ENCODE data around the gene ELFN1. TPM values are rescaled to one million over a fixed set of nuclear protein-coding genes. Genes with fewer than 3 reads are reported as not detected.

The ELFN1 gene
- total RNA-seq, 1 donor from 2014 or later = 0.65 TPM

- Mint-ChIP-seq H3K27ac (ENCODE audit: unreplicated experiment) (no peak overlapping the region), H3K4me3 (ENCODE audit: unreplicated experiment) (no peak overlapping the region), H3K27me3 (ENCODE audit: low read depth) (peaks cover 19% of the 10 kb centered on the region), H3K36me3 (ENCODE audit: low read depth) (peaks cover 5% of the 10 kb centered on the region), H3K9me3 (ENCODE audit: low read depth) (peaks cover 26% of the 10 kb centered on the region), H3K4me1 (ENCODE audit: low read depth) (no peaks in the 10 kb centered on the region)
- no peak for TF ChIP-seq CTCF (IDR thresholded peaks at IDR 0.05)
- no peak for DNase-seq (ENCODE audit: low spot score)
Observed at GRCh38 chr7:1632916-1633785, 36.9 kb upstream of the ELFN1 start.

- no peak for TF ChIP-seq CTCF (IDR thresholded peaks at IDR 0.05)
- Mint-ChIP-seq H3K9me3 (ENCODE audit: low read depth) (peaks cover 21% of the 10 kb centered on the region), H3K27me3 (ENCODE audit: low read depth) (peaks cover 11% of the 10 kb centered on the region), H3K4me3 (ENCODE audit: unreplicated experiment) (no peak overlapping the region), H3K36me3 (ENCODE audit: low read depth) (peaks cover 7% of the 10 kb centered on the region), H3K4me1 (ENCODE audit: low read depth) (no peaks in the 10 kb centered on the region), H3K27ac (ENCODE audit: unreplicated experiment) (no peak overlapping the region)
- peak; percentile 25 for DNase-seq (ENCODE audit: low spot score)
Observed at GRCh38 chr7:1635401-1635800, 34.7 kb upstream of the ELFN1 start.

GRCh38 chr7:1637155-1637554, 32.9 kb upstream of the ELFN1 start:
- Mint-ChIP-seq H3K27me3 (ENCODE audit: low read depth) (peaks cover 7% of the 10 kb centered on the region), H3K9me3 (ENCODE audit: low read depth) (peaks cover 18% of the 10 kb centered on the region), H3K4me1 (ENCODE audit: low read depth) (no peaks in the 10 kb centered on the region), H3K4me3 (ENCODE audit: unreplicated experiment) (no peak overlapping the region), H3K27ac (ENCODE audit: unreplicated experiment) (no peak overlapping the region), H3K36me3 (ENCODE audit: low read depth) (peaks cover 4% of the 10 kb centered on the region)
- TF ChIP-seq CTCF (IDR thresholded peaks at IDR 0.05) = no peak
- DNase-seq (ENCODE audit: low spot score) = no peak

- Mint-ChIP-seq H3K9me3 (ENCODE audit: low read depth) (peaks cover 18% of the 10 kb centered on the region), H3K4me3 (ENCODE audit: unreplicated experiment) (no peak overlapping the region), H3K36me3 (ENCODE audit: low read depth) (peaks cover 4% of the 10 kb centered on the region), H3K4me1 (ENCODE audit: low read depth) (no peaks in the 10 kb centered on the region), H3K27me3 (ENCODE audit: low read depth) (peaks cover 9% of the 10 kb centered on the region), H3K27ac (ENCODE audit: unreplicated experiment) (no peak overlapping the region)
- peak; percentile 32 for DNase-seq (ENCODE audit: low spot score)
- no peak for TF ChIP-seq CTCF (IDR thresholded peaks at IDR 0.05)
Observed at GRCh38 chr7:1638215-1638661, 31.8 kb upstream of the ELFN1 start.

- Mint-ChIP-seq H3K36me3 (ENCODE audit: low read depth) (peaks cover 4% of the 10 kb centered on the region), H3K4me1 (ENCODE audit: low read depth) (no peaks in the 10 kb centered on the region), H3K27me3 (ENCODE audit: low read depth) (peaks cover 10% of the 10 kb centered on the region), H3K9me3 (ENCODE audit: low read depth) (peaks cover 18% of the 10 kb centered on the region), H3K27ac (ENCODE audit: unreplicated experiment) (no peak overlapping the region), H3K4me3 (ENCODE audit: unreplicated experiment) (no peak overlapping the region)
- TF ChIP-seq CTCF (IDR thresholded peaks at IDR 0.05) = no peak
- peak; percentile 68 for DNase-seq (ENCODE audit: low spot score)
Observed at GRCh38 chr7:1639071-1639470, 31.0 kb upstream of the ELFN1 start.
